GM18907 (cell line): ENCODE results near the gene RPS6KA5.
"Not testable (repeated sequence)": the region's sequence is repeated elsewhere in the genome, so short reads cannot be mapped to it uniquely, and the experiment has no call there.

Experiments
- ATAC-seq: cut with Tn5 transposase; IDR thresholded peaks from one replicate; pipeline ENCODE4 v1.9.1; 2021; ENCODE audit warnings: mild to moderate bottlenecking, moderate library complexity; ENCODE audit not compliant: unreplicated experiment

RPS6KA5 gene

DNA sequence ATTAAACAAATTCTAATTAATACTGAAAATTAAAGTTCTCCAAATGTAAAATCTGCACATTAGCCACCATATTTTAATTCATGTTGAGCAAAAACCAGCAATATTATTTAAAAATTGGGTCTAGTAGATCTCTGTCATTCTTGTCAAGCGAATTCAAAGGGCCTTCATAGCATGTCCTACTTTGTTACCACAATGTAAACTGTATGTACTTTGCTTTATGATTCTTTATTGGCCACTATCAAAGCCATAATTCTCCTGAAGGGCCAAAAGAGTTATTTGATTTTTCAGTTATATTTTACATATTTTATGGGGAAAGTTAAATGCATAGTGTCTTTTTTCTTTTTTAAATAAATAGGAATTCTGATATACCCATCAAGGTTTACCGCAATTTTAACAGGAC is 117.9 kb downstream of the RPS6KA5 start:
- no peak for ATAC-seq

DNA sequence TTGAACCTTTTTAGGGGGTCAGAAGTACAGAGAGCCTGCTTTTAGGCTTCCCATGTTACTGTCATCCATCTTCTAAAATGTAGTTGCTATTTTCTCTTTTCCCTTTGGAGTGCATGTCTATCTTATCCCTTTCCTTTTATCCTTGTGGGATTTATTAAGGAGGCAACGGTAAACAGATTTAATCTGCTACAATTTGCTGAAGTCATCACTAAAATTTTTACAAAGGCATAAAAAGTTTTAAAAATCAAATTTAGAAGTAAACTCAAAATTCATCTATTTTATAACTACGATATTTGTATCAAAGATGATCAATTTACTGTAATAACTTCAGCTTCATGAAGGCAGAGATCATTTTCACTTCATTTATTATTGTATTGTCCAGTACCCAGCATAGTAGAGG is 118.7 kb downstream of the RPS6KA5 start:
- ATAC-seq = no peak

DNA sequence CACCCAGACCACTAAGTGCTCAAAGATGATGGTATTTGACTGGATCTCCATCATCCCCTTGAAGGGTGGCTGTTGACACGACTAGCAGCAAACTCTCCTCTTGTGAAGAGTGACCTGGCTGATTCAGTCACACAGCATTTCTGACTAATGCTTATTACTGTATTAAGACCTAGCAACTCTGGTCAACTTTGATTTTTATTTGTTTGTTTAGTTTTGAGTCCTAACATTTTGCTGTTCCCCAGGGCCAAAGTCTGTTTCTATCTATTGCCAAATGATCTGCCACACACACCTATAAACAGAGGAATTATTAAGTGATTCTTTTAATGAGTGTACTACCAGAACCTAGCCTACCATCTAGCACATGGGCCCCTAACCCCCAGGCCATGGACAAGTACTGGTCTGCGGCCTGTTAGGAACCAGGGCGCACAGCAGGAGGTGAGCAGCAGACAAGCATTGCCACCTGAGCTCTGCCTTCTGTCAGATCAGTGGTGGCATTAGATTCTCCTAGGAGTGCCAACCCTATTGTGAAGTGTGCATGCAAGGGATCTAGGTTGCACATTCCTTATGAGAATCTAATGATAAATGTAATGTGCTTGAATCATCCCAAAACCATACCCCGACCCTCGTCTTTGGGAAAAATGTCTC is 120.0 kb downstream of the RPS6KA5 start:
- ATAC-seq = no peak

DNA sequence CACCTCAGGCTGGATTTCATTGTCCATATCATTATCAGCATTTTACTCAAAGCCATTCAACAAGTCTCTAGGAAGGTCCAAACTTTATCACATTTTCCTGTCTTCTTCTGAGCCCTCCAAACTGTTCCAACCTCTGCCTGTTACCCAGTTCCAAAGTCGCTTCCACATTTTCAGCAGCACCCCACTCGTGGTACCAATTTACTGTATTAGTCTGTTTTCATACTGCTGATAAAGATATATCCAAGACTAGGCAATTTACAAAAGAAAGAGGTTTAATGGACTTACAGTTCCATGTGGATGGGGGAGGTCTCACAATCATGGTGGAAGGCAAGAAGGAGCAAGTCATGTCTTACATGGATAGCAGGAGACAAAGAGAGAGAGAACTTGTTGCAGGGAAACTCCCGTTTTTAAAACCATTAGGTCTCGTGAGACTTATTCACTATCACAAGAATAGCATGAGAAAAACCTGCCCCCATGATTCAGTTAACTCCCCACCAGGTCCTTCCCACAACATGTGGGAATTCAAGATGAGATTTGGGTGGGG is 121.1 kb downstream of the RPS6KA5 start:
- not testable (repeated sequence) for ATAC-seq

DNA sequence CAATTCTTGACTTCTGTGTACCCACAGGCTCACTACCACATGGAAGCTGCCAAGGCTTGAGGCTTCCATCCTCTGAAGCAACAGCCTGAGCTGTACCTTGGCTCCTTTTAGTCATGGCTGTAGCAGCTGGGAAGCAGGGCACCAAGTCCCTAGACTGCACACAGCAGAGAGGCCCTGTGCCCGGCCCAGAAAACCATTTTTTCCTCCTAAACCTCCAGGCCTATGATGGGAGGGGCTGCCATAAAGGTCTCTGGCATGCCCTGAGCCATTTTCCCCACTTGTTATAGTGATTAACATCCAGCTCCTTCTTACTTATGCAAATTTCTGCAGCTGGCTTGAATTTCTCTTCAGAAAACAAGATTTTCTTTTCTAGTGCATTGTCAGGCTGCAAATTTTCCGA is 121.8 kb downstream of the RPS6KA5 start:
- no peak for ATAC-seq

DNA sequence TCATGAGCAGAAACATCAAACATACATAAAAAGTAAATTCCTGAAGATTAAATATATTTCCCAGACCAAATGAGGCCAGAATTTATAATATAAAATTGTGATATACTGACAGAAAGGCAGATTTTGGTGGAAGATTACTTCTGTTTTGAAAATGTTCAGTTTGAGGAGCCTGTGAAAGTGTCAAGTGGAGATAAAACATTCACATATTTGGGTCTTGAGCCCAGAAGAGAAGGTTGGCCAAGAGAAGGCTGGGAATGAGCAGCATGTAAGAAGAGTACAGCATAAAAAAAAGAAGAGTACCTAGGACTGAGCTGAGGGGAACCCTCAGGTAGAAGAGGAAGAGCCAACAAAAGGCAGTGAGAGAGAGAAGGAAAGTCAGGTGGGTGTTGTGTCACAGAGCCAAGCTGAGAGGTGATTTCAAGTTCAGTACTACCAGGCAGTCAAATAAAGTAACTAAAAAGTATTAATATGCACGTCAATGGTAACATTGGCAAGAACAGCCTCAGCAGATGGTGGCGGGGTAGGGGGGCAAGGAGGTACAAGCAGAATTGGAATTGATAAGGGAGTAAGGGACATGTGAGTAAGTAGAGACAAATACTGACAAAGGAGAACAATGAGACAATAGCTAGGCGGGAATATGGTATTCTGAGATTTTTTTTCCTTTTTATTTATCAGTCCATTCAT is 123.5 kb downstream of the RPS6KA5 start:
- no peak for ATAC-seq

DNA sequence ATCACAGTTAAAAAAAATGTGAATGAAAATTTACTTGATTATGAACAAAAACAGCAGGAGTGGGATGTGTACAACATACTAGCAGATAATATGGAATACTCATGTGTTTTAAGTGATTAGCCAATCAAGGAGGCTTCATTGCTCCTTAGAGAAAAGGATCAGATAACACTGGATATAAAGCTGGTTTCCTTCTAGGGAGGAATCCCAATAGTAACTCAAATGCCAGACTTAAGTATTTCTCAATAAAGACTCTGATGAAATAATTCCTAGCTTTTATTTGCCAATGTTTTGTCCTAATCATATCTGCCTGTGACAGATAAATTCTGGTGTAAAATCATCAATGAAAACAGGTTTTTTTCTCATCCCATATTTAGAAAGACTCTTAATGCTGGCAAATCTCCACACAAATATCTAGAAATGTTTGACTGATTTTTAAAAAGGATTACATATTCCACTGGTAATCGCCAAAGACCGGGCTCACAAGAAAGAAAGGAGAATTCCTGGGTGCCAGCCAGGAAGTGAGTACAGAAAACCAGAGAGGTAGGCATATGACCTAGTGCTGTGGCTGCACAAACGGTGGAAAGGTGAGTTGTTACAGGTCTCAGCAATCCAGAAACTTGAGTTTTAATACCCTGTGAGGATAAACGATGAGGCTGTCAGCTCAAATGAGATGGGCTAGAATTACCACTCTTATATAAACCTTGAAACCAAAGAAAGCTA is 135.7 kb downstream of the RPS6KA5 start:
- no peak for ATAC-seq

DNA sequence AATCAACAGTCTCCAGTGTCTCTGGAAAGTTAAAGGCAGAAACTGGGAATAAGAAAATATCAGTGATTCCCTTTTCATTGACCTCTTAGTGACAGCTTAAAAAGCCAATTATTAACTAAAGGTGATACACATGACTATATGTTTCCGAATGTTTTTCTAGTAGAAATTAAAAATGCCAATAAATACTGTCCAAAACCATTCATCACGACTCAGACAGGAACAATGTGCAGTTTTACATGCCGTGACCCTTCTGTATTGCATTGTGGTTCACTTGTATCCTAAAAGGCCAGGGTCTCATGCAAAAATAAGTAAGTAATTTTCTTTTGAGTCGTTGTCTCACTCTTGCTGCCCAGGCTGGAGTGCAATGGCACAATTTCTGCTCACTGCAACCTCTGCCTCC is 138.3 kb downstream of the RPS6KA5 start:
- ATAC-seq = no peak

DNA sequence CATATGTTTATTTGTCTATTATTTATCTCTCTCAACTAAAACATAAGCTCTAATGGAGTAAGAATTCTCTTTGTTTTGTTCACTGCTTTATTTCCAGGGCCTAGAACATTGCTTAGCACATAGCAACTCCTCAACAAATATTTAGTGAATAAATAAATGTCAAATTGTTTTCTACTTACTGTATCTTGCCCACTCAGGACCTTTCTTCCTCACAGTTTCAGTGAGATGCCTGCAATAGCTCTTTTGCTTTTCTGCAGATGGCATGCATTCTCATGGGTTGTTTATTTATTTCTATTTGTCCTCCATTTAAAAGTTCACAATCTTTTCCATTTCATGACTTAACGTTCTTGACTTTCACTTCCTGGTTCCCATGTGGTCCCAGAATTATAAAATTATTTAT is 149.3 kb downstream of the RPS6KA5 start:
- no peak for ATAC-seq

DNA sequence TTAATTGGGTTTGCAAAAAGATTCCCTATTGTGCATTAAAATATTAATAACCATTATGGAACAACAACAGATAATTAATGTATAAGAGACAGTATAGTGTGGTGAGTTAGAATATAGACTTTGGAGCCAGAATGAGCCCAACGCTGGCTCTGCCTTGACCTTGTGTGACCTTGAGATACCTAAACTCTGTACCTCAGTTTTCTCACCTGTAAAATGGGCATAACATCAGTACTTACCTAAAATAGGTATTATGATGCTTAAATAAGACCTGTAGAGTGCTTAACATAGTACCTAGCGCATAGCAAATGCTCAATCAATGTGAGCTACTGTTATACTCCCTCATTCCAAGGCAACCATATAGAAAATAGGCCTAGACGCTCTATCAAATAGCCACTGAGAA is 153.3 kb downstream of the RPS6KA5 start:
- no peak for ATAC-seq

DNA sequence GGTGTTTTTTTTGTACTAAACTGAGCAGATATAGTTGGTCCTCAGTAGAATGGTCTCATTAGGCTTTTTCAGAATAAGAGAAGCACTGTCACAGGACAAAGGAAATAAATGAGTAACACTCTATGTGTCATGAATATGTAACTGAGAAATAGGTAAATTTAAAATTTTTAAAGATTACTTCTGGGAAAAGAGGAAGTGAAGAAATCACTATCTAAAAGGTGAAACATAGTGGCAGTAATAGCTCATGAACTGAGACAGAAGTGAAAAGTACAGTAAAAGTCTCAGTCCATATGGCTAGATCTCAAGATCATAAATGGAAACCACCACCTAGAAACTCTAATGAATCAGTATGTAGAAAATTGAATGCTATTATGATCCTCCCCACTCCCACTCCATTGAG is 154.9 kb downstream of the RPS6KA5 start:
- peak; percentile 93 for ATAC-seq

DNA sequence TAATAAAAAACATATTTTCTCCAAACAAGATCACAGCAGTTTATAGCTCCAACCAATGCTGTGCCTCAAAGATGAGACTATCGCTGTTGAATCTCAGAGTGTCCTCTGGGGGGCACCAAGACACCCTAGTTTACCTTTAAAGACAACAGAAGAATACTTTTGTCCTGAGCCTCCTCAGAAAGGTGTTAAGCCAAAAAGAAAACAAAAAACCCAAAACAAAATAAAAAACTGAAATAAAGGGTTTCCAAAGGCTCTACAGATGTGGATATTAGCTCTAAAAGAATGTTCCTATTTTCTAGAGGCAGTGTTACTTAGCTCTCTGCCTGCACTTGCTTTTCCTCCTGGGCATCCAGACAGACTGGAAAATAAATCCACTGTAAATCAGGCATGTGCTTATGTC is 157.3 kb downstream of the RPS6KA5 start:
- peak; percentile 59 for ATAC-seq

DNA sequence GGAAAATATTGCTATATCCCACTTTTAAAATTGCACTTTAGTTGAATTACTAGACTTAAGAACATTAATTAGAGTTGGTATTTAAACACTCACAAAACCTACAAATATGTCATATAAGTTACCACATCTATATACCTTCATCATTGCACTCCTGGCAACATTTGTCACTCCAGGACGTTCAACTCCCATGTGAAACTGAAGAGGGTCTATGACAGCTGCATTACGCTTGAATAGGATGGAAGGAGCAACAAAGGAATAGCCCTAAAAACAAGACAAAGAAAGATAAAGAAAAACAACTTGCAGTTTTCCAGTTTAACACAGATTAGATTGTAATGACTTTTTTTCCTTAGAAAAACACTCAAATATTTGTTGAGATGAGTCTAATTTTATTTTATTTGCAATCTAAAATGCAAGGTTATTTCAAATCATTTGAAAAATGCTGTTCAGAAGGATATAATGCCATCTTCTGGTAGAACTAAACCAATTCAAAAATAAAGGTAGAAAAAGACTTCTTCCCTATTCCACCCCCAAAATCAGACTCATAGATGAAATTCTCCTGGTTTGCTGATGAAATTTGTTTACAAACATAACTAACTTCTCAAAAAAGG is 159.9 kb downstream of the RPS6KA5 start:
- no peak for ATAC-seq

DNA sequence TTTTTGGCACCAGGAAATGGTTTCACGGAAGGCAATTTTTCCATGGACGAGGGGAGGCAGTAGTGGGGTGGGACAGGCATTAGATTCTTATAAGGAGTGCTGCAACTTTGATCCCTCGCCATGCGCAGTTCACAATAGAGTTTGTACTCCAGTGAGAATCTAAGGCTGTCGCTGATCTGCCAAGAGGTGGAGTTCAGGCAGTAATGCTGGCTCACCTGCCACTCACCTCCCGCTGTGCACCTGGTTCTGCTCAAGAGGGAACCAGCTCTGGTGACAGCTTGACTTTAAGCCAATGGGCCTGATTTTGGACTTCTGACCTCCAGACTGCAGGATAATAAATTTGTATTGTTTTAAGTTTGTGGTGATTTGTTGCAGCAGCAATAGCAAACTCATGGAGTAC is 163.4 kb downstream of the RPS6KA5 start:
- no peak for ATAC-seq

DNA sequence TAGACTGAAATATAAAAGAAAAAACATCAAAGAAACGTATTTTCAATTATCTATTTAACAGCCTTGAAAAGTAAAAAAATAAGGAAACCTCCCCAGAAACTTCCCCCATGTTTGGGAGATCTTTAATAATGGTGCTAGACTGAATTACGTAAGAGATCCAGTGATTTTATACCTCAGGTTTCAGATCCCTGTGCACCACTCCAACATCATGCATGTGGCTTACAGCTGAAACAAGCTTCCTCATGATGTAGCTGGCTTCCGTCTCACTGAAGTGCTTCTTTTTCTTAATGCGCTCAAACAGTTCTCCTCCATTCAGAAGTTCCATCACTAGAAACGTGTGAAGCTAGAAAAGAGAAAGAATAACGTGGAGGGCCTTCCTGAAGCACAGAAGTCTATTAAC is 166.2 kb downstream of the RPS6KA5 start:
- no peak for ATAC-seq

DNA sequence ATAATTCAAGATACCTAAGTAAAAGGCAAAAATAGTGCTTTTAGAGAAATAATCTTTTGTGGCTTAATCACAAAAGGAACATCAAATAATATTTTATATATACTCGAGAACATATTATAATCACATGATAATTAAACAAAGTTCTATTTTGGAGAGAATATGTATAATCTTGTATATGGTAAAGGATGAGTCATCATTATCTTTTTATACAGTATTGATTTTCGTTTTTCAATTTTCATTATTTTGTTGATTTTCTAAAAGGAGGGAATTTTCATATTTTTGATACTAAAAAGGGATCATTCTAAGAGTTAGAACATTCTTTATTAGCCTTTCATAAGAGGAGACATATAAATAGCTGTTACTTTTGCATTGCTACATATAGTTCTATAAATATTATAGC is 166.9 kb downstream of the RPS6KA5 start:
- no peak for ATAC-seq

DNA sequence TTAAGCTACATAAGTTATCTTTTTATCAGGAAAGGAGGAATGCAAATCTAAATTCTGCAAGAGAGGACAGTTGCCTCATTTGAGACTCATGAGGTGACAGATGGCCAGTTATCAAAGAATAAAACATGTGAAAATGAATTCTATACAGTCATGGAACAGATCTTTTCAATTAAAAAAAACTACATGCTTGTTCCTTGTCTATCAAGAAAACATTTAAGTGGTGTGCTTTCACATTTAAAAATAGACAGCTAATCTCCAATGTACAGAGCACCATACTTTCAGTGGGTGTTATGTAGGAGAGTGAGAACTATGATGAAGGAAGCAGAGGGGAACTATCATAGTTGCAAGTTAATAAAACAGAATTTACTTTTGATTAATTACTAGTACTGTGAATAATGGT is 167.5 kb downstream of the RPS6KA5 start:
- no peak for ATAC-seq

DNA sequence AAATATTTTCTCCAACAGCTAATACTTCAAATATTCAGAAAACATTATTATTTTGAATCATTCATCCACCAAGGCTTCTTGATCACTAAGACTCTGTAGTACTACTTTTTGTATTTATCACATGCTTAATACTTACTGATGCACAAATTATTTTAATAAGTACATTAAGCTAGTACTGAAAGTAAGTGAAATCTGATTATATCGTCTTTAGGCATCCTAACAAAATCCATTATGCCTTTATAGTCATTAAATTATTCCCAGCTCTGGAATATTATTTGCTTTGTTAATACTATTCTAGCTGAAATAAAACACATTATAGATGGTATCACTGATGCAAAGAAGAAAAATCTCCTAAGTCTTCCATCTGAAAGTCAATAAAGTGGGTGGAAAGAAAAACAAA is 169.1 kb downstream of the RPS6KA5 start:
- ATAC-seq = no peak

DNA sequence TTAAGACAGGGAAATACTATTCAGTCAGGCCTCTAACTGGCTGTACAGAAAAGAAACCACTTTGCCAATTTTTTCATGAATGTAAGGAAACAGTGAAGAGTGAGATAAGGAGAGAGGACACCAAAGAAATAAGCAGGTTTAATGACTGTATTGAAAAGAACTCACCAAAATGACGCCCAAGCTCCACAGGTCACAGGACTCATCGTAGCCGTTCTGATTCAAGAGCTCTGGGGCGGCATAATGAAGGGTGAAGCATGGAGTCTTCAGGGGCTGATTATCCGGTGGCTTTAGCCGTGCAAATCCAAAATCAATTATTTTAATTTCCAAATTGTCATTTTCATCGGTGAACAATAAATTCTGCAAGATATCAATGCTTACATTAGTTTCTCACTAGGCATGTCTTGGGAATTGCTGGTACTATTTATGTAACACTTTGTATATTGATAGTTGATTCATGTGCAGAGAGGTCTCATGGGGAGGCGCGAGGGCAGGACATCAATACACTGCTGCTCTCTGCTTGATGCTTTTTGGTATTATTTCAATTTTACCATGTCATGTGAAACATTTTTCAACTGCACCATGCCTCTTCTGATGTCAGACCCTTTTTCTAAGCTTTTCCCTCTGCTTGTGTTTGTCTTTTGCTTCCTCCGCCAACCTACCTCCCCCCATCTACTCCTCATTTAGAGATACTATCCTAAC is 170.0 kb downstream of the RPS6KA5 start:
- no peak for ATAC-seq

DNA sequence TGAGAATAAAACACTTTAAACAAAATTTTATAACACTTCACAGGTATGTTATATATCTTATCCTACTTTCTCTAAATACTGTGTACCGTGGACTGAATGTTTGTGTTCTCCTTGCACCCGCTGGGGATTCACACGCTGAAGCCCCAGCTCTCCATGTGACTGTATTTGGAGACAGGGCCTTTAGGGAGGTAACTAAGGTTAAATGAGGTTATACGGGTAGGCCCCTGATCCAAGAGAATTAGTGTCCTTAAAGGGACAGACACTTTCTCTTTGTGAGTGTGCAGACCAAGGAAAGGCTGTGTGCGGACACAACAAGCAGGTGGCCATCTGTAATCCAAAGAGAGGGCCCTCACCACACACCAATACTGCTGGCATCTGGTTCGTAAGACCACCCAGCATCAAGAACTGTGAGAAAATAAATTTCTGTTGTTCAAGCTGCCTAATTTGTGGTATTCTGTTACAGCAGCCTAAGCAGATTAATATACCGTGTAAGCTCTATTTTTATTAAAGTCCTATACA is 174.1 kb downstream of the RPS6KA5 start:
- ATAC-seq = no peak

DNA sequence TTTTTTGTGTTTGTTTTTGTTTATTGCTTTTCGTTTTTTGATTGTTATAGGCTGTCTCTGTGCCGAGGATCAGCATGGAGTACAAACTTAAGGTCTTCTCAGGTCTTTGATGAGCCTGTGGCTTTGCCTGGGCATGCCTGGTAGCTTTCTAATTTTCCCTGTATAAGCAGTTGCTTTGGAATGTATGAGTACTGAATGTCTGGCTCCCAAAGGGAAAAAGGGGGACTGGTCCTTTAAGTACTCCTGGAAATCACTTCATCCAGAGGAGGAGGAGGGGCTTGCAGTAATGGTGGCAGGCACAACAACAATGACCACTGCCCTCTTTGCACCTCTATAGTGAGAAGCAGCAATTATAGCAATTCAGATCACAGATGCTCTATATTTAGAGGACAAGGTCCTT is 176.7 kb downstream of the RPS6KA5 start:
- ATAC-seq = no peak
